DOHH2 (cell line): Measurements from ENCODE around the gene SLC49A4.

Experiments
- H3F3A ChIP-seq: fragments of 200-600 bp; sonication (generic), shearing (Covaris generic); 2 replicates; pipeline ENCODE4 v1.6.0; 2016; ENCODE audit warnings: antibody characterized with exemption, mild to moderate bottlenecking; ENCODE audit not compliant: control insufficient read depth, insufficient read depth
- H3K27ac ChIP-seq: fragments of 200-600 bp; sonication (generic); 2 replicates; pipeline ENCODE4 v1.5.1; 2014; ENCODE audit warnings: low read depth, mild to moderate bottlenecking, low read length, moderate library complexity
- H3K27me3 ChIP-seq: fragments of 200-600 bp; sonication (generic); 2 replicates; pipeline ENCODE4 v1.6.1; 2014; ENCODE audit warnings: mild to moderate bottlenecking, low read length, mixed read lengths; ENCODE audit not compliant: control insufficient read depth
- H3K36me3 ChIP-seq: fragments of 200-600 bp; sonication (generic); 2 replicates; pipeline ENCODE4 v1.6.1; 2014; ENCODE audit warnings: mild to moderate bottlenecking, low read length, moderate library complexity, mixed read lengths; ENCODE audit not compliant: control insufficient read depth
- H3K4me1 ChIP-seq: fragments of 200-600 bp; sonication (generic); 2 replicates; pipeline ENCODE4 v1.6.1; 2014; ENCODE audit warnings: mild to moderate bottlenecking, low read length, mixed read lengths; ENCODE audit not compliant: control insufficient read depth
- H3K4me2 ChIP-seq: fragments of 200-600 bp; sonication (generic); 2 replicates; pipeline ENCODE4 v1.6.0; 2014; ENCODE audit warnings: mild to moderate bottlenecking, low read length, moderate library complexity
- H3K4me3 ChIP-seq: fragments of 200-600 bp; sonication (generic); 2 replicates; pipeline ENCODE4 v1.5.1; 2014; ENCODE audit warnings: mild to moderate bottlenecking, low read length, mixed read lengths
- H3K79me2 ChIP-seq: fragments of 200-600 bp; sonication (generic); 2 replicates; pipeline ENCODE4 v1.6.1; 2014; ENCODE audit warnings: mild to moderate bottlenecking, low read length, mixed read lengths; ENCODE audit not compliant: control insufficient read depth
- H3K9me2 ChIP-seq: fragments of 200-600 bp; sonication (generic); replicated peaks from 2 replicates; pipeline ENCODE4 v1.6.1; 2014; ENCODE audit warnings: mild to moderate bottlenecking, low read length, mixed read lengths; ENCODE audit not compliant: control insufficient read depth
- H3K9me3 ChIP-seq: fragments of 200-600 bp; sonication (generic); 2 replicates; pipeline ENCODE4 v1.6.1; 2014; ENCODE audit warnings: antibody characterized with exemption, low read length, mixed read lengths; ENCODE audit not compliant: control insufficient read depth, insufficient read depth
- H4K20me1 ChIP-seq: fragments of 200-600 bp; sonication (generic); 2 replicates; pipeline ENCODE4 v1.6.0; 2014; ENCODE audit warnings: low read depth, mild to moderate bottlenecking, antibody characterized with exemption, low read length, moderate library complexity; ENCODE audit not compliant: control insufficient read depth, insufficient read depth
- EZH2phosphoT487 ChIP-seq: fragments of 200-600 bp; sonication (generic); IDR thresholded peaks from 2 replicates; pipeline ENCODE4 v1.6.1; 2017; ENCODE audit warnings: borderline replicate concordance, mild to moderate bottlenecking, antibody characterized with exemption, low read length, moderate library complexity, mixed read lengths
- TF ChIP-seq, protein P1 (sequence below): fragments of 200-600 bp; sonication (generic); IDR thresholded peaks from one replicate; pipeline ENCODE4 v1.5.1; 2014; ENCODE audit warnings: antibody characterized with exemption, mild to moderate bottlenecking, low read depth, low read length; ENCODE audit not compliant: poor library complexity, severe bottlenecking

The SLC49A4 gene

DNA sequence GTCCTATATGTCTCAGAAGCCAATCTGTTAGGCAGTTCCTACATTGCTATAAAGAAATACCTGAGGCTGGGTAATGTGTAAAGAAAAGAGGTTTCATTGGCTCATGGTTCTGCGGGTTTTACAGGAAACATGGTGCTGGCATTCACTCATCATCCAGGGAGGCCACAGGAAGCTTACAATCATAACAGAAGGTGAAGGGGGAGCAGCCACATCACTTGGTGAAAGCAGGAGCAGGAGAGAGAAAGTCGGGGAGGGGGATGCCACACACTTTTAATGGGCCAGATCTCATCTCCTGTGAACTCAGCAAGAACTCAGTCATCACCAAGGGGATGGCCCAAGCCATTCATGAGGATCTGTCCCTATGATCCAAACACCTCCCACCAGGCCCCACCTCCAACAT, 9.1 kb downstream of the SLC49A4 start:
- H4K20me1 ChIP-seq, result no peaks in the 10 kb centered on the region
- no peaks in the 10 kb centered on the region for H3K9me3 ChIP-seq
- no peaks in the 10 kb centered on the region for H3K4me1 ChIP-seq
- no peaks in the 10 kb centered on the region for H3K79me2 ChIP-seq
- H3K9me2 ChIP-seq, result no peaks in the 10 kb centered on the region
- H3K27me3 ChIP-seq, result no peaks in the 10 kb centered on the region
- TF ChIP-seq EZH2phosphoT487, result no peak
- TF ChIP-seq, protein P1, sequence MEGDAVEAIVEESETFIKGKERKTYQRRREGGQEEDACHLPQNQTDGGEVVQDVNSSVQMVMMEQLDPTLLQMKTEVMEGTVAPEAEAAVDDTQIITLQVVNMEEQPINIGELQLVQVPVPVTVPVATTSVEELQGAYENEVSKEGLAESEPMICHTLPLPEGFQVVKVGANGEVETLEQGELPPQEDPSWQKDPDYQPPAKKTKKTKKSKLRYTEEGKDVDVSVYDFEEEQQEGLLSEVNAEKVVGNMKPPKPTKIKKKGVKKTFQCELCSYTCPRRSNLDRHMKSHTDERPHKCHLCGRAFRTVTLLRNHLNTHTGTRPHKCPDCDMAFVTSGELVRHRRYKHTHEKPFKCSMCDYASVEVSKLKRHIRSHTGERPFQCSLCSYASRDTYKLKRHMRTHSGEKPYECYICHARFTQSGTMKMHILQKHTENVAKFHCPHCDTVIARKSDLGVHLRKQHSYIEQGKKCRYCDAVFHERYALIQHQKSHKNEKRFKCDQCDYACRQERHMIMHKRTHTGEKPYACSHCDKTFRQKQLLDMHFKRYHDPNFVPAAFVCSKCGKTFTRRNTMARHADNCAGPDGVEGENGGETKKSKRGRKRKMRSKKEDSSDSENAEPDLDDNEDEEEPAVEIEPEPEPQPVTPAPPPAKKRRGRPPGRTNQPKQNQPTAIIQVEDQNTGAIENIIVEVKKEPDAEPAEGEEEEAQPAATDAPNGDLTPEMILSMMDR, result no peak
- H3K27ac ChIP-seq, result no peak overlapping the region
- H3K36me3 ChIP-seq, result no peaks in the 10 kb centered on the region
- H3K4me3 ChIP-seq, result no peak overlapping the region
- H3K4me2 ChIP-seq, result no peak overlapping the region
- H3F3A ChIP-seq, result no peaks in the 10 kb centered on the region

DNA sequence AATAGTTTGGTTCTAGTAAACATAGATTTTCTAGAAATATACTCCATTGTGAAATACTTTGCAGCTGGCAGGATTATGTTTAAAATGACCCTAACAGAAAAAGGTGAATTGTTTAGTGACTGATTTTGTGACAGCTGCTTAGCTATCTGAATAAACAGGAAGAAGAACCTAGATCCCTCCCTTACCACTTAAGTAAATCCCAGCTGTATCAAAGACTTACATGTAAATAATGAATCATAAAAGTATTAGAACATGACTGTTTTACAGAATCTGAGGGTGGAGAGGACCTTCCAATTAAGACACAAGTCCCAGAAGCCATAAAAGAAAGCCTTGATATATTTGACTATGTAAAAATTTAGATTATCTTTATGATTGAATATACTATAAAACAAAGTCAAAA, 15.9 kb downstream of the SLC49A4 start:
- no peak for TF ChIP-seq EZH2phosphoT487
- TF ChIP-seq, protein P1, result no peak
- no peaks in the 10 kb centered on the region for H3K4me1 ChIP-seq
- H3K27ac ChIP-seq, result no peak overlapping the region
- H3K9me3 ChIP-seq, result no peaks in the 10 kb centered on the region
- H3K36me3 ChIP-seq, result no peaks in the 10 kb centered on the region
- no peak overlapping the region for H3K4me2 ChIP-seq
- H3K79me2 ChIP-seq, result no peaks in the 10 kb centered on the region
- no peak overlapping the region for H3K4me3 ChIP-seq
- H4K20me1 ChIP-seq, result no peaks in the 10 kb centered on the region
- no peaks in the 10 kb centered on the region for H3K27me3 ChIP-seq
- H3F3A ChIP-seq, result no peaks in the 10 kb centered on the region
- H3K9me2 ChIP-seq, result no peaks in the 10 kb centered on the region

DNA sequence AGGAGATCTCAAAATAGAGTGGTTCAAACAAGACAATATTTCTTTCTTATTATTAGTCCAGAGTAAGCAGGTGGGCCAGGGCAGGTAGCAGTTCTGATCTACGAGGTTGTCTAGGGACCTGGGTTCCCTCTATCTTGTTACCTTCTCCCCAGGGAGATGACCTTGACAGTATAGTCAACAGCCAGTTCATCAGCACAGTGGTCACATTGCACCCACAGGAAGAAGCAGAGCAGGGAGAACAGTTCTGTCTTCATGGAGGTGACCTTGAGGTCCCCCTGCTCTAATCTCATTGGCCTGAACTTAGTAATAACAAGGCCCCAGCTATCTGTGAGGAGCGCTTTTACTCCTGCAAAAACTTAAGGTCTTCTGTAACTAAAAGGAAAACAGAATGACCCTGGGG, 21.7 kb downstream of the SLC49A4 start:
- no peaks in the 10 kb centered on the region for H3K27me3 ChIP-seq
- no peaks in the 10 kb centered on the region for H3F3A ChIP-seq
- H3K4me2 ChIP-seq, result no peak overlapping the region
- H3K9me2 ChIP-seq, result no peaks in the 10 kb centered on the region
- no peaks in the 10 kb centered on the region for H3K36me3 ChIP-seq
- no peak overlapping the region for H3K4me3 ChIP-seq
- no peaks in the 10 kb centered on the region for H3K79me2 ChIP-seq
- H3K27ac ChIP-seq, result no peak overlapping the region
- TF ChIP-seq EZH2phosphoT487, result no peak
- TF ChIP-seq, protein P1, result no peak
- no peaks in the 10 kb centered on the region for H3K9me3 ChIP-seq
- no peaks in the 10 kb centered on the region for H4K20me1 ChIP-seq
- H3K4me1 ChIP-seq, result no peaks in the 10 kb centered on the region
